SHP77 treated with DMSO at 0.1 percent for 48 hours (cell line): ENCODE measurements around the gene JAK1.

Experiments
- DNase-seq: peaks from one replicate; lab custom pipeline; 2025; lab: John Stamatoyannopoulos, UW

Gene JAK1

GRCh38 chr1:64892576-64893573 is 73.5 kb downstream of the JAK1 start:
- DNase-seq: no peak

GRCh38 chr1:64891448-64891825 is 74.9 kb downstream of the JAK1 start:
- DNase-seq: no peak

GRCh38 chr1:64890699-64891447 is 75.5 kb downstream of the JAK1 start:
- no peak for DNase-seq

GRCh38 chr1:64887689-64888217 is 78.6 kb downstream of the JAK1 start:
- DNase-seq: no peak

GRCh38 chr1:64886877-64887276 is 79.5 kb downstream of the JAK1 start:
- DNase-seq: no peak

GRCh38 chr1:64885648-64886047 is 80.7 kb downstream of the JAK1 start:
- no peak for DNase-seq

- no peak for DNase-seq
Measured at GRCh38 chr1:64884261-64885040, 81.9 kb downstream of the JAK1 start.

- DNase-seq: no peak
Measured at GRCh38 chr1:64882574-64883255, 83.6 kb downstream of the JAK1 start.

GRCh38 chr1:64881281-64881680 is 85.1 kb downstream of the JAK1 start:
- no peak for DNase-seq

- DNase-seq: no peak
Measured at GRCh38 chr1:64880449-64880848, 85.9 kb downstream of the JAK1 start.

- no peak for DNase-seq
Measured at GRCh38 chr1:64878931-64879611, 87.3 kb downstream of the JAK1 start.

- no peak for DNase-seq
Measured at GRCh38 chr1:64878090-64878489, 88.3 kb downstream of the JAK1 start.

GRCh38 chr1:64877598-64877997 is 88.8 kb downstream of the JAK1 start:
- DNase-seq: no peak

GRCh38 chr1:64877151-64877550 is 89.2 kb downstream of the JAK1 start:
- DNase-seq: no peak

- no peak for DNase-seq
Measured at GRCh38 chr1:64875606-64876005, 90.7 kb downstream of the JAK1 start.

- DNase-seq: no peak
Measured at GRCh38 chr1:64875101-64875500, 91.2 kb downstream of the JAK1 start.

- no peak for DNase-seq
Measured at GRCh38 chr1:64874666-64875065, 91.7 kb downstream of the JAK1 start.

- DNase-seq: no peak
Measured at GRCh38 chr1:64873576-64873975, 92.8 kb downstream of the JAK1 start.

GRCh38 chr1:64872067-64872466 is 94.3 kb downstream of the JAK1 start:
- no peak for DNase-seq

- no peak for DNase-seq
Measured at GRCh38 chr1:64871256-64871655, 95.1 kb downstream of the JAK1 start.

GRCh38 chr1:64867266-64867665 is 99.1 kb downstream of the JAK1 start:
- DNase-seq: no peak
